Common myeloid progenitor, CD34-positive (primary cell): ENCODE results near the gene KRT79.
"Not testable (repeated sequence)": the region's sequence is repeated elsewhere in the genome, so short reads cannot be mapped to it uniquely, and the experiment has no call there.

Source experiments
- CTCF ChIA-PET: fragments of 350-600 bp; sonication (Branson Sonifier 250); formaldehyde crosslinking; loops from one replicate; lab custom pipeline; 2021; ENCODE audit warnings: antibody characterized with exemption; lab: Charles Lee
- POLR2A ChIA-PET: fragments of 350-600 bp; sonication (Branson Sonifier 250); formaldehyde crosslinking; loops from one replicate; lab custom pipeline; 2021; ENCODE audit warnings: antibody characterized with exemption; lab: Charles Lee
- DNase-seq, 3 donors: peaks; one replicate each; pipeline versions ENCODE4 v3.0.0 to v3.0.0-alpha.2; 2013
- H3K27ac ChIP-seq, 2 experiments: 1 replicate in 1 of 2; 2 replicates in 1 of 2; pipeline ENCODE4 v1.7.0; 2013; ENCODE audit warnings: inconsistent platforms in 2 of 2, low read length in 2 of 2, mild to moderate bottlenecking in 2 of 2, low read depth in 1 of 2, moderate library complexity in 1 of 2; ENCODE audit not compliant: severe bottlenecking in 2 of 2, insufficient read depth in 1 of 2, poor library complexity in 1 of 2
- H3K27me3 ChIP-seq, 5 experiments: replicated peaks in 2 of 5; 1 replicate in 3 of 5; 2 replicates in 2 of 5; pipeline versions ENCODE4 v1.6.1 to v1.7.0; 2013; ENCODE audit warnings: low read length in 4 of 5, mild to moderate bottlenecking in 2 of 5, moderate library complexity in 2 of 5, inconsistent platforms in 1 of 5; ENCODE audit not compliant: insufficient read depth in 5 of 5, control insufficient read depth in 4 of 5
- H3K36me3 ChIP-seq, 4 experiments: 1 replicate in 2 of 4; 2 replicates in 2 of 4; pipeline versions ENCODE4 v1.6.1 to v1.7.0; 2013; ENCODE audit warnings: low read length in 3 of 4, control low read depth in 1 of 4, mild to moderate bottlenecking in 1 of 4; ENCODE audit not compliant: control insufficient read depth in 4 of 4, insufficient read depth in 4 of 4
- H3K4me1 ChIP-seq, 4 experiments: 1 replicate in 3 of 4; 2 replicates in 1 of 4; pipeline versions ENCODE4 v1.6.1 to v1.7.1; 2013; ENCODE audit warnings: low read length in 3 of 4, mild to moderate bottlenecking in 3 of 4, control low read depth in 1 of 4, inconsistent platforms in 1 of 4, moderate library complexity in 1 of 4; ENCODE audit not compliant: control insufficient read depth in 4 of 4, insufficient read depth in 4 of 4; ENCODE audit errors: control extremely low read depth in 1 of 4
- H3K4me3 ChIP-seq, 7 experiments: 1 replicate in 4 of 7; 2 replicates in 3 of 7; pipeline versions ENCODE4 v1.5.1 to v1.7.0; 2013; ENCODE audit warnings: mild to moderate bottlenecking in 7 of 7, low read length in 6 of 7, moderate library complexity in 6 of 7, inconsistent platforms in 2 of 7, low read depth in 2 of 7, control low read depth in 1 of 7; ENCODE audit not compliant: insufficient read depth in 4 of 7, control insufficient read depth in 1 of 7; ENCODE audit errors: extremely low read depth in 1 of 7
- H3K9me3 ChIP-seq, 5 experiments: 1 replicate in 4 of 5; 2 replicates in 1 of 5; pipeline versions ENCODE4 v1.6.1 to v1.7.1; 2013; ENCODE audit warnings: low read length in 4 of 5, mild to moderate bottlenecking in 2 of 5, inconsistent platforms in 1 of 5, low read depth in 1 of 5, moderate library complexity in 1 of 5; ENCODE audit not compliant: control insufficient read depth in 4 of 5, insufficient read depth in 2 of 5; ENCODE audit errors: control extremely low read depth in 1 of 5
- WGBS: methylation state at CpG from one replicate; pipeline ENCODE4 v1.1.5; 2013; ENCODE audit not compliant: insufficient coverage; 5-methylcytosine and 5-hydroxymethylcytosine counted together

Gene KRT79

DNA sequence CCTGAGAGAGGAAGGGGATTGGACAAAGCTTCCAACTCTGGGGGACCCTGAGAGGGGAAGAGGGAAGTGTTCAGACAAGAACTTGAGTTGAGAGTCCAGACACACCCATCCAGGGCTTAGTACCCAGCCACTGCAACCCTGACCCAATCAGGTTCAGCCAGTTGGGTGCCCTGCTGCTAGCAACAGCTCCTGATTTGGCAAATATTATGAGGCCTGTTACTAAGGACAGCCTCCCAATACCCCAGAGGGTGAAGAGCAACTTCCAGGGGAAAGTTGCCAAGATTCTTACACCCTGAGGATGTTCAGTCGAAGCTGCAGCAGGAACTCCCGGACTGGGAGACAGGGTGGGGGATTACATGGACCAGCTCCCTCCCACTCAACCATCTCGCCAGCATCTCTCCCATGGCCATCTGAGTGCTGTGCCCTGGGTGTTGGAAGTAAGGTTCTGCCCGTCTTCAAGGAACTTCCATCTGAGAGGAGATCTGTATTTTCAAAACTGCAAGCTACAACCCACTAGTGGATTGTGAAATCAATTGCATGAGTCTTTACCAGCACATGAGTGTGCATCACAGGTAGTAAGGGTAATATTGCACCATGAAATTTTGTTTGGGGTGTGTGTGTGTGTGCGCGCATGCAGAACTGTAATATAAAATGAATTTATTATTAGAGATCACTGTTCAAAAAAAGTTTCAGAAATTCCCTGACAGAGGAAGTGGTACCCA is 26.2 kb upstream of the KRT79 start:
- ChIA-PET POLR2A (interaction anchor here (0.9 kb wide), 1 partner anchor 9 kb away, joined by 4 read pairs; no protein-coding TSS in a partner anchor), CTCF (interaction anchor here (0.7 to 1.7 kb wide), 5 partner anchors 19 to 498 kb away, joined by 3 to 4 read pairs (median 3); no protein-coding TSS in a partner anchor)
- Histone ChIP-seq H3K4me3 (no peak overlapping the region), H3K36me3 (no peaks in the 10 kb centered on the region), H3K4me1 (no peaks in the 10 kb centered on the region), H3K27ac (no peak overlapping the region), H3K9me3 (no peaks in the 10 kb centered on the region), H3K27me3 (no peaks in the 10 kb centered on the region)
- DNase-seq = peak in 1 of 3 donors; percentile 23
- 90% methylated on average over 2 of the region's 6 CpGs for WGBS

DNA sequence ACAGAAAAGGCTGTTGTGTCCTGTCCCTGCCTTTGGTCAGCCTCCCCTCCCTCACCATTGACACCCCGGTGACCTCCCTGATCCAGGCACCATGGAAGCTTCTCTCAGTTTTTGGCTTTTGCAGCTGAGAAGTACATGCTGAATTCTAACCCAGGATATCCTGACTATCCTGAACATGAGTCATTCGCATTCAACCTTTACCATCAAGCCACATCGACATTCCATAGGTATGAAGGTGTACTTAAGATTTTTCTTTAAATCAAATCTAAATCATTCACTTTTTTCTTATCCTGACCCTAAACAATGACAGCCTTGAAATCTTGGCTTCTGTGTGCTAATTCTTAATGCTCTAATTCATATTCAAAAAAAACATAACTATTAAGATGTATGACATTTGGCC is 23.4 kb upstream of the KRT79 start:
- H3K36me3 ChIP-seq = no peaks in the 10 kb centered on the region
- H3K27me3 ChIP-seq = no peaks in the 10 kb centered on the region
- DNase-seq = no peak
- ChIA-PET POLR2A (no interaction called here), CTCF (no interaction called here)
- WGBS = 100% methylated on average over 1 of the region's 3 CpGs
- H3K9me3 ChIP-seq = no peaks in the 10 kb centered on the region
- H3K4me1 ChIP-seq = no peaks in the 10 kb centered on the region
- no peak overlapping the region for H3K27ac ChIP-seq
- H3K4me3 ChIP-seq = no peak overlapping the region

DNA sequence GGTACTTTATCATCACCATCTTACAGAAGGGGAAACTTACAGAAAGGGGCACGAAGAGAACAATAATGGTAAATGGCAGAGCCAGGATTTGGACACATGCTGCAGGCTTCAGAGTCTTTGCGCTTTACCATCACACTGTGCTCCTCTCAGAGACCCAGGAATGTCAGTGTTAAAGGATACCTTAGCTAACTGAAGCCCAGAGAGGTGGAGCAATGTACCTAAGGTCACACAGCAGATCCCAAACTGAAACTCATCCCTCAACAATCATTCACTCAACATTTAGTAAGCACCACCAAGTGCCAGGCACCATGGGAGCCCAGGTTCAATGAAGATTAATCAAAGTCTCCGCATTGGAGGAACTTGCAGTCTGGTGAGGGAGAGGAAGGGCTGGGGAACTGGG is 22.7 kb upstream of the KRT79 start:
- 100% methylated on average over 3 of the region's 3 CpGs for WGBS
- POLR2A ChIA-PET = no interaction called here
- H3K9me3 ChIP-seq = no peaks in the 10 kb centered on the region
- H3K36me3 ChIP-seq = no peaks in the 10 kb centered on the region
- DNase-seq = no peak
- no peak overlapping the region for H3K4me3 ChIP-seq
- no peak overlapping the region for H3K27ac ChIP-seq
- H3K27me3 ChIP-seq = peaks cover 0 to 3% (median 0%) of the 10 kb centered on the region in 5 experiments
- no peaks in the 10 kb centered on the region for H3K4me1 ChIP-seq
- CTCF ChIA-PET = interaction anchor here (0.6 to 1.2 kb wide), 4 partner anchors 9 to 273 kb away, joined by 3 to 4 read pairs (median 3); no protein-coding TSS in a partner anchor

DNA sequence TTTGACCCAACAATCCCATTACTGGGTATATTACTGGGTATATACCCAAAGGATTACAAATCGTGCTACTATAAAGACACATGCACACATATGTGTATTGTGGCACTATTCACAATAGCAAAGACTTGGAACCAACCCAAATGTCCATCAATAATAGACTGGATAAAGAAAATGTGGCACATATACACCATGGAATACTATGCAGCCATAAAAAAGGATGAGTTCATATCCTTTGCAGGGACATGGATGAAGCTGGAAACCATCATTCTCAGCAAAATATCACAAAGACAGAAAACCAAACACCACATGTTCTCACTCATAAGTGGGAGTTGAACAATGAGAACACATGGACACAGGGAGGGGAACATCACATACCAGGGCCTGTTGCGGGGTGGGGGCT is 22.0 kb upstream of the KRT79 start:
- WGBS = no CpG with 5 or more reads among the region's 2 CpGs
- CTCF ChIA-PET = interaction anchor here (0.8 to 1.2 kb wide), 3 partner anchors 10 to 272 kb away, joined by 3 to 4 read pairs (median 3); no protein-coding TSS in a partner anchor

DNA sequence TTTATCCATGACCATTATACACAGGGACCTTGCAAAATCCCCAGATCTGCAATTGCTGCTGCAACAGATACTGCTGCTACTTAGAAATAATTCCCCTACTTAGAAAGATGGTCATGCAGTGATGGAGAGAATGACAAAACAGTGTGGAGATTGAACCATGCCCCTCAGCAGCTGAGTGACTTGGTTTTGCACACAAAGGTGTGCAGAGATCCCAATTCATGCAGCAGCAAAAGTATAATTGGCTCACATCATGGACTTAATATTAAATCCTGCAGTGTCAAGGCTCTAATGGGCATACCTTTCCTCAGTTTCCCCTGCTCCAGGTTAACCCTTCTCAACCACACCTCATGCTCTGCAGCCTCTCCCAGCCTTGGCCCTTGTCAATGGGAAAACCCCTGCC is 17.7 kb upstream of the KRT79 start:
- peaks cover 0 to 8% (median 5%) of the 10 kb centered on the region in 5 experiments for H3K27me3 ChIP-seq
- ChIA-PET POLR2A (interaction anchor here (0.6 kb wide), 1 partner anchor 199 kb away, joined by 4 read pairs; no protein-coding TSS in a partner anchor), CTCF (interaction anchor here (1.3 to 1.6 kb wide), 2 partner anchors 12 to 32 kb away, joined by 3 read pairs; no protein-coding TSS in a partner anchor)

More for the DNA sequence above, 22.0 kb upstream of the KRT79 start:
- H3K36me3 ChIP-seq, H3K9me3 ChIP-seq, DNase-seq, H3K27me3 ChIP-seq, H3K27ac ChIP-seq, H3K4me1 ChIP-seq, POLR2A ChIA-PET, H3K4me3 ChIP-seq: not testable (repeated sequence)

DNA sequence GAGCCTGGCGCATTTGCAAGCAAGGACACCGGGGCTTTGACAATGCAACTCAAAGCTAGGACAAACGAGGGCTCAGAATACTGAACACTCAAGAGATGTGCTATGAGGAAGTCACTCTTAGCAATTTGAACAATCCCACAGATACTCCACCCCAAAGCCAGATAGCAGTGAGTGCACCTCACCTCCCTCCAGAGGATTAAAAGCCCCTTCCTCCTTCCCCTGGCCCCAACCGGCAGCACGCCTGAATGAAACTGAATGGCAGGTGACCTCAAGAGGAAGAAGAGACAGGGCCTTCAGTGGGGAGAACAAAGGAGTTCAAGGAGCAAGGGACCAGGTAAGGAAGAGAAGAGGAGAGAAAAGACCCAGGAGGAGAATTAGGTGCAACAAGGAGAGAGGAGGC is 16.6 kb upstream of the KRT79 start:
- ChIA-PET POLR2A (no interaction called here), CTCF (interaction anchor here (1.6 kb wide), 1 partner anchor 11 kb away, joined by 3 read pairs; no protein-coding TSS in a partner anchor)
- 100% methylated on average over 2 of the region's 5 CpGs for WGBS
- Histone ChIP-seq H3K27ac (no peak overlapping the region), H3K4me1 (no peaks in the 10 kb centered on the region), H3K27me3 (peaks cover 0 to 9% (median 5%) of the 10 kb centered on the region in 5 experiments), H3K4me3 (no peak overlapping the region), H3K36me3 (no peaks in the 10 kb centered on the region), H3K9me3 (no peaks in the 10 kb centered on the region)
- no peak for DNase-seq

More for the DNA sequence above, 17.7 kb upstream of the KRT79 start:
- DNase-seq = no peak
- Histone ChIP-seq H3K27ac (no peak overlapping the region), H3K4me3 (no peak overlapping the region), H3K9me3 (no peaks in the 10 kb centered on the region), H3K4me1 (no peaks in the 10 kb centered on the region), H3K36me3 (no peaks in the 10 kb centered on the region)

DNA sequence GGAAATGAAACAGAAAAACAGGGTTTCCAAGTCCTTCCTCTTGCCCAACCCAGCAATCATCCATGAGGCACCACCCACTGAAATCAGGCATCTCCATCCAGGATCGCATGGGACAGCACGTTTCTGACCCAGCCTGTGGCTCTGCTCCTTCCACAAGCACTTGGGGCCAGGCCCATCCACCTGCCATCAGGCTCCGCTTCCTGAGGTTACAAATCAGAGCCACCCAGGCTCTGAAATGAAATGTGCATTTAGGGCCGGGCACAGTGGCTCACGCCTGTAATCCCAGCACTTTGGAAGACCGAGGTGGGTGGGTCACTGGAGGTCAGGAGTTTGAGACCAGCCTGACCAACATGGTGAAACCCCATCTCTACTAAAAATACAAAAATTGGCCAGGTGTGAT is 15.4 kb upstream of the KRT79 start:
- Histone ChIP-seq H3K27ac (no peak overlapping the region), H3K36me3 (no peaks in the 10 kb centered on the region), H3K27me3 (peaks cover 0 to 9% (median 5%) of the 10 kb centered on the region in 5 experiments), H3K9me3 (no peaks in the 10 kb centered on the region), H3K4me3 (no peak overlapping the region), H3K4me1 (no peaks in the 10 kb centered on the region)
- no peak for DNase-seq
- ChIA-PET CTCF (no interaction called here), POLR2A (no interaction called here)
- 95% methylated on average over 4 of the region's 6 CpGs for WGBS
